HT-29 (cell line): ENCODE measurements around the gene LRRC8E. TPM values are rescaled to one million over a fixed set of nuclear protein-coding genes. Genes with fewer than 3 reads are reported as not detected.
"Not testable (repeated sequence)": the region's sequence is repeated elsewhere in the genome, so short reads cannot be mapped to it uniquely, and the experiment has no call there.

ENCODE experiments used
- DNase-seq: peaks from one replicate; pipeline ENCODE4 v3.0.0-alpha.2; 2015; ENCODE audit warnings: low spot score
- total RNA-seq: library from RNA; depleted of rRNA; stranded (reverse); fragments of >200 nt; shearing (Covaris generic); gene quantifications from 2 replicates; pipeline ENCODE4 v1.2.3, GENCODE V29; 2014

The LRRC8E gene
- total RNA-seq, 1 experiment from 2014 or later, result 19.8 TPM

- DNase-seq, result no peak
Measured at GRCh38 chr19:7853770-7854128, 34.6 kb upstream of the LRRC8E start.

GRCh38 chr19:7855426-7856108 lies 32.7 kb upstream of the LRRC8E start:
- no peak for DNase-seq

- DNase-seq, result no peak
Measured at GRCh38 chr19:7856109-7856591, 32.2 kb upstream of the LRRC8E start.

GRCh38 chr19:7856679-7857663 lies 31.3 kb upstream of the LRRC8E start:
- DNase-seq, result no peak

GRCh38 chr19:7857727-7858108 lies 30.6 kb upstream of the LRRC8E start:
- no peak for DNase-seq

GRCh38 chr19:7858109-7858770 lies 30.1 kb upstream of the LRRC8E start:
- DNase-seq, result no peak

GRCh38 chr19:7859087-7859486 lies 29.2 kb upstream of the LRRC8E start:
- DNase-seq, result not testable (repeated sequence)

- no peak for DNase-seq
Measured at GRCh38 chr19:7859831-7860713, 28.2 kb upstream of the LRRC8E start.

- no peak for DNase-seq
Measured at GRCh38 chr19:7860714-7861618, 27.3 kb upstream of the LRRC8E start.

- no peak for DNase-seq
Measured at GRCh38 chr19:7861619-7862412, 26.5 kb upstream of the LRRC8E start.

- DNase-seq, result no peak
Measured at GRCh38 chr19:7862413-7862951, 25.8 kb upstream of the LRRC8E start.

GRCh38 chr19:7863157-7863970 lies 24.9 kb upstream of the LRRC8E start:
- DNase-seq, result no peak

- DNase-seq, result no peak
Measured at GRCh38 chr19:7863971-7864689, 24.2 kb upstream of the LRRC8E start.

GRCh38 chr19:7864690-7865074 lies 23.6 kb upstream of the LRRC8E start:
- DNase-seq, result no peak

GRCh38 chr19:7865262-7865911 lies 22.9 kb upstream of the LRRC8E start:
- no peak for DNase-seq

GRCh38 chr19:7866399-7867091 lies 21.8 kb upstream of the LRRC8E start:
- DNase-seq, result no peak
